ENCODE data around the gene LDHD.

GRCh38 chr16:75092777-75093176 is 23.8 kb downstream of the LDHD start:
- TF ChIP-seq EP300 (IDR thresholded peaks at IDR 0.05; ENCODE audit: borderline replicate concordance in 1 of 2, control insufficient read depth in 1 of 2, low read depth in 2 of 2, low read length in 2 of 2) (no peak), SPI1 (IDR thresholded peaks at IDR 0.05; ENCODE audit: borderline replicate concordance, insufficient read depth, low read depth, low read length) (no peak), BHLHE40 (IDR thresholded peaks at IDR 0.05; ENCODE audit: borderline replicate concordance in 1 of 2, low read depth in 2 of 2, low read length in 1 of 2) (no peak), TARDBP (IDR thresholded peaks at IDR 0.05; ENCODE audit: borderline replicate concordance) (no peak), HDAC6 (IDR thresholded peaks at IDR 0.05; ENCODE audit: unreplicated experiment) (no peak), PRDM15 (CRISPR knock-in tag; IDR thresholded peaks at IDR 0.05) (no peak)
